Stimulated activated CD4-positive, alpha-beta T cell treated with anti-CD3 and anti-CD28 coated beads, Interleukin-12 subunit alpha, Interleukin-12 subunit beta, amount 100 ng/mL, for 48 hours (primary cell): ENCODE data around the gene RPL4.

Source experiments
- DNase-seq, 3 donors: peaks; one replicate each; pipeline ENCODE4 v3.0.0-alpha.2; 2020; ENCODE audit warnings: low read depth in 2 of 3, low spot score in 1 of 3

RPL4 gene

DNA sequence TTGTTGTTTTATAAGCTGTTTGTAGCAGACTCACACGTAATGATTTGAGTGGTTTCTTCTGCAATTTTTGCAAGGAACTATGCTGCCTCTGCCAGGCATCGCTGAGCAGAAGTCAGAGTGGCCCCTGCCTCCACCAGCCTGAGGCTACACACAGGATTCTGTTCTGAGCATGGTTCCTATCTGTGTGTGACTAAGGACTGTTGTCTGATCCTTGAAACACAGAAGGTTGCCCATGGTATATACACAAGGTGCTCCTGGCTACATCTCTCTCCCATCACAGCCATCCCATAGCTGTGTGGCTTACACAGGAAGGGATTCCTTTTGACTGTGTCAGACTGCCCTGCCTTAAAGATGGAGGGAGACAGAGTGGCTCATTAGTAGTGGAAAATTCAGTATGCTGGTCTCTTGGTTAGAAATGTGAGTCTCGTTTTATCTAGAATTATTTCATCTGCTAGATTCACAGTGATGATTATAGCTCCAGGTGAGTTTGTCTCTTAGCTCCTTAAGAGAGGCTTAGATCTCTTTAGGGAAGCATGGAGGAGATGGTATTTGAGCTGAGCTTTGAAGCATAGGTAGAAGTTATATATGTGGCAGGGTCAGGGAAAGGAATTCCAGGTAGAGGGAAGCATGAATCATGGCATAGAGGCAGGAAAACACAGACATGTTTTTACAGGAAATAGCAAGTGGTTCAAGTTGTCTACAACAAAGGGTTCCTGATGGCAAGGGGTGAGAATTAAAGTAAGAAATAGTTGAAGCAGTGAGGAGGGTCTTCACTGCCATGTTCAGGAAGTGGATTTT is 44.6 kb downstream of the RPL4 start:
- no peak for DNase-seq

DNA sequence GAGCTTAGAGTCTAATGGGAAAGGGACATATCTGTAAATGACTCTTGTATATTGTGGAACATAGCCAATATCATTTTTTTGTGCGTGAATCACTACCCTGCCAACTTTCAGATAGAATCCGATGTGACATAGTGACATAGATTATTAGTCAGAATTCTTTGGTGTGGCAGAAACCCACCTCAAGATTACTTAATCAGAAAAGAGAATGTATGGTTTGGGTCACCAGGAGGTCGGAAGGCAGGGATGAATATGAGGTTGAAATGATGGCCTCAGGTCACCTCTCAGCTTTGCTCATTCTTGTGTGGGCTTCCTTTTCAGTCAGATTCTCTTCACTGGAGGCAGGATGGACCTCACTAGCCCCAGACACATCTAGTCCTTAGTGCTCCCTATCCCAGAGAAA is 48.4 kb downstream of the RPL4 start:
- DNase-seq = no peak

GRCh38 chr15:66454143-66454542 is 50.5 kb downstream of the RPL4 start:
- no peak for DNase-seq

- no peak for DNase-seq
Observed at GRCh38 chr15:66452971-66453580, 51.6 kb downstream of the RPL4 start.

DNA sequence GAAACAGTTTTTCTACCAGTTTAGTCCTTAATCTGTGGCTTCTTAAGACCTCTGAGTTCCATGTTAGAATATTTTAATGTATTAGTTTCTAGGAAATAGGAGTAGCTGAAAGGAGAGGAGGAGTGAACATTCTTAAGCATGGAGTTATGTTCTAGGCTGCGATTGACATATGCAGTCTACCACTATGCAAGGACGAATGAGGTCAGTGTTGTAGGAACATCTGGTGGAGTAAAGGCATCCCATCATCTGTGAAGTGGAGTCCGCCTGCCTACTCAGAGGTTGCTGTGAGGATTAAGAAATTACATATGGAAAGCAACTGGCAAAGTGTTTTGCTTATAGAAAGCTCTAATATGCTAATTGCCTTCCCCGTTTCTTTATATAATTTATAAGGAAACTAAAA is 52.2 kb downstream of the RPL4 start:
- no peak for DNase-seq
